Breast epithelium (tissue), 4 donors: ENCODE measurements around the gene ST6GAL1. TPM values are rescaled to one million over a fixed set of nuclear protein-coding genes. Genes with fewer than 3 reads are reported as not detected.

ENCODE experiments used
- DNase-seq, 2 donors: peaks; one replicate each; pipeline ENCODE4 v3.0.0-alpha.2; 2019; ENCODE audit warnings: low spot score in 2 of 2
- H3K27ac ChIP-seq, 2 donors: fragments of 200-600 bp; sonication (generic) in 1 of 2; one replicate each; pipeline ENCODE4 v1.5.1; 2016 to 2019; ENCODE audit warnings: mild to moderate bottlenecking in 1 of 2
- H3K27me3 ChIP-seq, 2 donors: fragments of 200-600 bp; sonication (generic) in 1 of 2; one replicate each; pipeline versions ENCODE4 v1.5.1 to v1.6.0; 2017 to 2019; ENCODE audit warnings: control low read depth in 1 of 2, mild to moderate bottlenecking in 1 of 2
- H3K36me3 ChIP-seq: fragments of 200-600 bp; one replicate; pipeline ENCODE4 v1.5.1; 2019
- H3K4me1 ChIP-seq, 2 donors: fragments of 200-600 bp; sonication (generic); one replicate each; pipeline ENCODE4 v1.5.1; 2016 to 2019; ENCODE audit warnings: control low read depth in 1 of 2
- H3K4me3 ChIP-seq, 3 donors: fragments of 200-600 bp; sonication (generic); 1 replicate in 2 of 3; 2 replicates in 1 of 3; pipeline ENCODE4 v1.5.1; 2016 to 2019; ENCODE audit warnings: mild to moderate bottlenecking in 3 of 3, moderate library complexity in 2 of 3
- H3K9me3 ChIP-seq, 2 donors: fragments of 200-600 bp; sonication (generic) in 1 of 2; one replicate each; pipeline ENCODE4 v1.5.1; 2016 to 2019; ENCODE audit warnings: control low read depth in 1 of 2
- POLR2A ChIP-seq: fragments of 450-650 bp; IDR thresholded peaks from one replicate; pipeline ENCODE4 v1.6.1; 2016; ENCODE audit warnings: antibody characterized with exemption, mild to moderate bottlenecking, moderate library complexity
- POLR2AphosphoS5 ChIP-seq, 3 donors: sonication (generic); formaldehyde crosslinking; IDR thresholded peaks; one replicate each; pipeline ENCODE4 v1.6.1; 2017; ENCODE audit warnings: antibody characterized with exemption in 3 of 3
- intact Hi-C: fragments of 100-400 bp; cut with DNase I; formaldehyde crosslinking; loops from one replicate; pipeline ENCODE4 v1.15.1; 2023; ENCODE audit warnings: low total_unique reads
- total RNA-seq, 3 donors: library from RNA; depleted of rRNA; stranded (reverse); fragments of >200 nt; gene quantifications; one replicate each; pipeline ENCODE4 v1.1.0, GENCODE V29; 2016
- TF ChIP-seq, protein P1 (sequence below), 3 donors: fragments of 450-650 bp; IDR thresholded peaks; one replicate each; pipeline ENCODE4 v1.5.1; 2016 to 2017; ENCODE audit warnings: antibody characterized with exemption in 3 of 3, mild to moderate bottlenecking in 3 of 3, moderate library complexity in 3 of 3

ST6GAL1 gene
- total RNA-seq, 3 donors from 2014 or later = 28.5 to 79.6 (median 42.3) TPM

DNA sequence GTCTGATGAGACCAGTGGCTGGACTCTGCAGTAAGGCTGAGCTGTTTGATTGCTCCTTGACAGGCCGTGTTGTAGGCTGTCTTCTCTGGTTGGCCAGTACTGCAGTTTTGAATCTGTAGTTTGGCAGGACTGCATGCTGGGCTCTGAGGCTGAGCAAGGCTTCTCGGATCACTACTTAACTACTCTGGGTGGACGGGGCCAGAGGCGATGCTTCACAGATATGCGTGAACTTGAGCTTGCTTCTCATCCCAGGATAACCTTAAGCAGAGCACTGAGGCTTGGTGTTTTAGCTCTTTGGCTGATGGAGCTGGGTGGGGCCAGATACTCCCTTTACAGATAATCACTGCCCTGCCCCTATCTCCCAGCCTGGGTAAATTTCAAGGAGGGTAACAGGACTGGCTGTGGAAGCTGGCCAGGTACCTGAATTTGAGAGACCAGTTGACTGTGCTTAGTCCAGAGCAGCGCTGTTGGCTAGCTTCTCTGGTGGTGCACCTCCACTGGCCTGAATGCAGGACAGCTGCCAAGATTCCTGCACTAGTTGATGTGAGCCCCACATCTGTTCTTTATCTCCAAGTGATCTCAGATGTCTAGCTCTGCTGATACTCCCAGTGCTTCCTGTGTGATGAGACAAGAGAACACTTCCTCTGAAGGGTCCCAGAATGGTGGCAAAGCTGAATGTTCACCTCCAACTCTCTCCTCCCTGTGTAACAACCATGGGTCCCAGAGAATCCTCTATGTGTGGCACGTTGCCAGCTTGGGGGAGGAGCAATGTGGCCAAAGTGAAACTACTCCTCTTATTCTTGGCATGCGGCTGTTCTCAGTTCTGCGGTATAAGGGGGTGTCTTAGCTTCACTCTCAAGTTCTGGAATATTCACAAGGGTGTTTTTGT lies 171.1 kb downstream of the ST6GAL1 start:
- Histone ChIP-seq H3K9me3 (peaks cover 0 to 7% of the 10 kb centered on the region in 2 donors), H3K27ac (peak overlapping the region; percentile 48 to 75), H3K36me3 (no peaks in the 10 kb centered on the region), H3K4me1 (no peaks in the 10 kb centered on the region), H3K27me3 (no peaks in the 10 kb centered on the region), H3K4me3 (peak overlapping the region; percentile 23 to 57 (median 39))
- TF ChIP-seq, protein P1, sequence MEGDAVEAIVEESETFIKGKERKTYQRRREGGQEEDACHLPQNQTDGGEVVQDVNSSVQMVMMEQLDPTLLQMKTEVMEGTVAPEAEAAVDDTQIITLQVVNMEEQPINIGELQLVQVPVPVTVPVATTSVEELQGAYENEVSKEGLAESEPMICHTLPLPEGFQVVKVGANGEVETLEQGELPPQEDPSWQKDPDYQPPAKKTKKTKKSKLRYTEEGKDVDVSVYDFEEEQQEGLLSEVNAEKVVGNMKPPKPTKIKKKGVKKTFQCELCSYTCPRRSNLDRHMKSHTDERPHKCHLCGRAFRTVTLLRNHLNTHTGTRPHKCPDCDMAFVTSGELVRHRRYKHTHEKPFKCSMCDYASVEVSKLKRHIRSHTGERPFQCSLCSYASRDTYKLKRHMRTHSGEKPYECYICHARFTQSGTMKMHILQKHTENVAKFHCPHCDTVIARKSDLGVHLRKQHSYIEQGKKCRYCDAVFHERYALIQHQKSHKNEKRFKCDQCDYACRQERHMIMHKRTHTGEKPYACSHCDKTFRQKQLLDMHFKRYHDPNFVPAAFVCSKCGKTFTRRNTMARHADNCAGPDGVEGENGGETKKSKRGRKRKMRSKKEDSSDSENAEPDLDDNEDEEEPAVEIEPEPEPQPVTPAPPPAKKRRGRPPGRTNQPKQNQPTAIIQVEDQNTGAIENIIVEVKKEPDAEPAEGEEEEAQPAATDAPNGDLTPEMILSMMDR (IDR thresholded peaks at IDR 0.05) = no peak
- TF ChIP-seq POLR2A (no peak), POLR2AphosphoS5 (IDR thresholded peaks at IDR 0.05) (peak in 1 of 3 donors; percentile 35)
- peak; percentile 39 to 62 for DNase-seq
- intact Hi-C loops = no loop called here

DNA sequence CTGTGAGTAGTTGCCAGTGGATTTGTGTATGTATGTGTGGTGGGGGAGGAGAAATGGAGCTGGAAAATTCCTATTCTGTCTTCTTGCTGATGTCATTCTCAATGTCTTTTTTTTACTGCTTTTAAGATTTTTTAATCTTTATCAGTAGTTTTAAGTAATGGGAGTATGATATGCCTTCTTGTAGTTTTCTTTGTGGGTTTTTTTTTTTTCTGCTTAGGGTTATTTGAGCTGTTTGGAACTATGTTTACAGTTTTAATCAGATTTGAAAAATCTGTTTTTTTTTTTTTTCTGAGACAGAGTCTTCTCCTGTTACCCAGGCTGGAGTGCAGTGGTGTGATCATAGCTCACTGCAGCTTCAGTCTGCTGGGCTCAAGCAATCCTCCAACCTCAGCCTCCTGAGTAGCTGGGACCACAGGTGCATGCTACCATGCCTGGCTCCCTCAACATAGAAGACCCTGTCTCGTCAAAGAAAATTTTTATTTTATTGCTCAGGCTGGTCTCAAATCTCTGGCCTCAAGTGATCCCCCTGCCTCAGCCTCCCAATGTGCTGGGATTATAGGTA lies 171.8 kb downstream of the ST6GAL1 start:
- H3K4me3 ChIP-seq = peak overlapping the region; percentile 23 to 57 (median 39)

DNA sequence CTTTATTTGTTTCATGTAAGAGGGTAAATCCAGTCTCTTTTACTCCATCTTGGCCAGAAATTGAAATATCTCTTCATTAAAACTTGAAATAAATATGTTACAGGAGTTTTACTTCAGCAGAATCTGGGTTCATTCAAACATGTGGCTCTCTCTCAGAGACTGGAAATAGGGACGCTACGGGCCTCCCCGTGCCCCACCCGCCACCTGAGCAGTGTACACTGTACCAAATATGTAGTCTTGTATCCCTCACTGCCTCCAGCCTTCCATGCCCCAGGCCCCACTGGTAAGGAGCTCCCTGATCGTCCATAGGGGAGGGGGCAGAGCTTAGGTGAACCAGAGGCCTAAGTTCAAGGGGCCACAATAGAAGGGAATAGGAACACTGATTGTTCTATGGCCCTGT lies 172.9 kb downstream of the ST6GAL1 start:
- Histone ChIP-seq H3K4me1 (no peaks in the 10 kb centered on the region), H3K9me3 (peaks cover 0 to 7% of the 10 kb centered on the region in 2 donors), H3K36me3 (no peaks in the 10 kb centered on the region), H3K27ac (no peak overlapping the region), H3K4me3 (no peak overlapping the region), H3K27me3 (no peaks in the 10 kb centered on the region)
- intact Hi-C loops = no loop called here
- no peak for TF ChIP-seq POLR2A
- TF ChIP-seq, protein P1 (IDR thresholded peaks at IDR 0.05) = no peak
- no peak for TF ChIP-seq POLR2AphosphoS5 (IDR thresholded peaks at IDR 0.05)
- no peak for DNase-seq

More for the DNA sequence above, 171.8 kb downstream of the ST6GAL1 start:
- no peak for TF ChIP-seq POLR2AphosphoS5 (IDR thresholded peaks at IDR 0.05)
- TF ChIP-seq, protein P1 (IDR thresholded peaks at IDR 0.05) = no peak
- Histone ChIP-seq H3K27ac (peak overlapping the region; percentile 48 to 75), H3K36me3 (no peaks in the 10 kb centered on the region), H3K27me3 (no peaks in the 10 kb centered on the region), H3K9me3 (peaks cover 0 to 7% of the 10 kb centered on the region in 2 donors), H3K4me1 (no peaks in the 10 kb centered on the region)
- intact Hi-C loops = no loop called here
- DNase-seq = no peak

DNA sequence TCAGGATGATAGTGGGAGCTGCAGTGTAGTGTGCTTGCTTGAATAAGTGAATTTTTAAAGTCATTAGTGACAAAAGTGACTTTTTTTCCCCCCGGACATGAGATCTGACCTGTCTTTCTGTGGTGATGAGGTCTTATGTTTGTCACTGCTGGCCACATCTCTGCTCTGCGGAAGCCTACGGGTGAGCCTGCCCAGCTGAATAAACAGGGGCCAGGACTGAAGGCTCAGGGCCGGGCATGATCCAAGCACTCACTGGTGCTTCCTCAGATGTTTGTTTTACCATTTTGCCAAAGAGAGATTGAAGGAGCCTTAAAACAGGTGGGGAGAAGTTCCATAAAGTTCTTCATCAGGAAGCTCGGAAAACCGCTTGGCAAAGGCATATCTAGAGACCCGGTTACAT lies 174.0 kb downstream of the ST6GAL1 start:
- intact Hi-C loops = no loop called here

More for the DNA sequence above, 174.0 kb downstream of the ST6GAL1 start:
- no peak for TF ChIP-seq POLR2A
- TF ChIP-seq POLR2AphosphoS5 (IDR thresholded peaks at IDR 0.05) = no peak
- TF ChIP-seq, protein P1 (IDR thresholded peaks at IDR 0.05) = no peak
- DNase-seq = no peak
- H3K9me3 ChIP-seq = no peaks in the 10 kb centered on the region
- no peaks in the 10 kb centered on the region for H3K27me3 ChIP-seq
- peak overlapping the region in 1 of 2 donors; percentile 6 for H3K27ac ChIP-seq
- H3K36me3 ChIP-seq = no peaks in the 10 kb centered on the region
- no peak overlapping the region for H3K4me3 ChIP-seq
- no peaks in the 10 kb centered on the region for H3K4me1 ChIP-seq
